Measurements from ENCODE around the gene METTL16.
A peak's percentile ranks its signal among the peaks of the same experiment; 100 is the strongest.

Gene METTL16

GRCh38 chr17:2393954-2394749 is 117.5 kb downstream of the METTL16 start:
- no peak for DNase-seq

- peak; percentile 91 for DNase-seq
These were observed 118.3 kb downstream of the METTL16 start for GRCh38 chr17:2393174-2393953.

GRCh38 chr17:2392252-2393173 is 119.2 kb downstream of the METTL16 start:
- DNase-seq, result peak; percentile 98

- DNase-seq, result no peak
These were observed 120.0 kb downstream of the METTL16 start for GRCh38 chr17:2391597-2392251.

- no peak for DNase-seq
These were observed 121.4 kb downstream of the METTL16 start for GRCh38 chr17:2390199-2390836.

- DNase-seq, result no peak
These were observed 123.0 kb downstream of the METTL16 start for GRCh38 chr17:2388683-2389055.

- no peak for DNase-seq
These were observed 123.5 kb downstream of the METTL16 start for GRCh38 chr17:2388020-2388682.

GRCh38 chr17:2387086-2388019 is 124.3 kb downstream of the METTL16 start:
- no peak for DNase-seq

GRCh38 chr17:2386400-2387085 is 125.1 kb downstream of the METTL16 start:
- no peak for DNase-seq

- DNase-seq, result no peak
These were observed 126.2 kb downstream of the METTL16 start for GRCh38 chr17:2385240-2386210.

GRCh38 chr17:2384439-2385127 is 127.1 kb downstream of the METTL16 start:
- no peak for DNase-seq

- no peak for DNase-seq
These were observed 128.0 kb downstream of the METTL16 start for GRCh38 chr17:2383628-2384167.

- DNase-seq, result no peak
These were observed 130.6 kb downstream of the METTL16 start for GRCh38 chr17:2380950-2381649.

GRCh38 chr17:2380226-2380922 is 131.3 kb downstream of the METTL16 start:
- no peak for DNase-seq

- DNase-seq, result no peak
These were observed 132.0 kb downstream of the METTL16 start for GRCh38 chr17:2379489-2380225.
